ENCODE data around the gene MAD1L1. TPM values are rescaled to one million over a fixed set of nuclear protein-coding genes. Genes with fewer than 3 reads are reported as not detected.

The MAD1L1 gene
- total RNA-seq, 4 donors from 2014 or later: 18.4 to 39.1 (median 25.7) TPM

GRCh38 chr7:1775389-1775788 lies 457.4 kb downstream of the MAD1L1 start:
- ATAC-seq (ENCODE audit: low FRiP score) (no peak), DNase-seq (ENCODE audit: low spot score) (no peak)
- TF ChIP-seq CTCF (IDR thresholded peaks at IDR 0.05): no peak

GRCh38 chr7:1770331-1770730 lies 462.4 kb downstream of the MAD1L1 start:
- TF ChIP-seq CTCF (IDR thresholded peaks at IDR 0.05): no peak
- ATAC-seq (ENCODE audit: low FRiP score) (no peak), DNase-seq (ENCODE audit: low spot score) (no peak)

GRCh38 chr7:1769286-1770200 lies 463.2 kb downstream of the MAD1L1 start:
- no peak for TF ChIP-seq CTCF (IDR thresholded peaks at IDR 0.05)
- DNase-seq (ENCODE audit: low spot score) (no peak), ATAC-seq (ENCODE audit: low FRiP score) (no peak)

GRCh38 chr7:1768832-1769231 lies 463.9 kb downstream of the MAD1L1 start:
- ATAC-seq (ENCODE audit: low FRiP score) (no peak), DNase-seq (ENCODE audit: low spot score) (no peak)
- TF ChIP-seq CTCF (IDR thresholded peaks at IDR 0.05): no peak

GRCh38 chr7:1767524-1767923 lies 465.2 kb downstream of the MAD1L1 start:
- DNase-seq (ENCODE audit: low spot score): no peak
- TF ChIP-seq CTCF (IDR thresholded peaks at IDR 0.05): no peak

More at GRCh38 chr7:1767524-1767923, 465.2 kb downstream of the MAD1L1 start:
- ATAC-seq (ENCODE audit: low FRiP score): no peak

Small RNA genes within 50 kb of the gene (small RNA-seq; reads per million reads assigned to genes)
- gene MIR4655: not detected

Other genes starting within 250 kb of the MAD1L1 start
- 10 to 100 TPM; 11.9 to 15.4 (median 13.3) TPM for gene MRM2, start 9.3 kb upstream of the MAD1L1 start, total RNA-seq
- gene NUDT1, start 9.3 kb upstream of the MAD1L1 start, total RNA-seq: 10 to 100 TPM; 15.3 to 24.0 (median 16.8) TPM
- gene SNX8, start 81.5 kb upstream of the MAD1L1 start, total RNA-seq: 10 to 100 TPM; 18.6 to 50.1 (median 26.7) TPM
- gene EIF3B, start 121.9 kb upstream of the MAD1L1 start, total RNA-seq: 100 to 1,000 TPM; 116 to 251 (median 122) TPM
- gene CHST12, start 170.7 kb upstream of the MAD1L1 start, total RNA-seq: 10 to 100 TPM in 3 of 4 donors, 1 to 10 TPM in 1; 7.9 to 18.3 (median 11.3) TPM
- not detected for gene GRIFIN, start 243.5 kb upstream of the MAD1L1 start, total RNA-seq